Mucosa of stomach (tissue), 1 donor: ENCODE data around the gene MYMX.
"Not testable (repeated sequence)": the region's sequence is repeated elsewhere in the genome, so short reads cannot be mapped to it uniquely, and the experiment has no call there.

Experiments
- H3K27me3 ChIP-seq: one replicate; pipeline ENCODE4 v1.7.0; 2013; ENCODE audit warnings: mild to moderate bottlenecking, low read length; ENCODE audit not compliant: control insufficient read depth, insufficient read depth
- H3K36me3 ChIP-seq: one replicate; pipeline ENCODE4 v1.7.0; 2013; ENCODE audit warnings: low read length; ENCODE audit not compliant: control insufficient read depth, insufficient read depth
- H3K4me1 ChIP-seq: one replicate; pipeline ENCODE4 v1.7.0; 2013; ENCODE audit warnings: mild to moderate bottlenecking, low read length; ENCODE audit not compliant: control insufficient read depth, insufficient read depth
- H3K4me3 ChIP-seq: one replicate; pipeline ENCODE4 v1.7.0; 2013; ENCODE audit warnings: low read length
- H3K9ac ChIP-seq: one replicate; pipeline ENCODE4 v1.7.0; 2013; ENCODE audit warnings: mild to moderate bottlenecking, low read length, moderate library complexity
- H3K9me3 ChIP-seq: one replicate; pipeline ENCODE4 v1.7.0; 2013; ENCODE audit warnings: mild to moderate bottlenecking, low read length, moderate library complexity; ENCODE audit not compliant: control insufficient read depth
- donor health status: Pancreatic carcinoma.

The MYMX gene

GRCh38 chr6:44179072-44179536, 37.6 kb upstream of the MYMX start:
- Histone ChIP-seq H3K9me3 (no peaks in the 10 kb centered on the region), H3K36me3 (no peaks in the 10 kb centered on the region), H3K9ac (no peak overlapping the region), H3K27me3 (no peaks in the 10 kb centered on the region), H3K4me3 (no peak overlapping the region), H3K4me1 (peaks cover 4% of the 10 kb centered on the region)

- H3K9me3 ChIP-seq: no peaks in the 10 kb centered on the region
- no peaks in the 10 kb centered on the region for H3K27me3 ChIP-seq
- no peak overlapping the region for H3K4me3 ChIP-seq
- peaks cover 9% of the 10 kb centered on the region for H3K4me1 ChIP-seq
- no peaks in the 10 kb centered on the region for H3K36me3 ChIP-seq
- H3K9ac ChIP-seq: no peak overlapping the region
Measured at GRCh38 chr6:44179648-44180047, 37.1 kb upstream of the MYMX start.

GRCh38 chr6:44180406-44180805, 36.3 kb upstream of the MYMX start:
- Histone ChIP-seq H3K27me3 (no peaks in the 10 kb centered on the region), H3K36me3 (no peaks in the 10 kb centered on the region), H3K9me3 (no peaks in the 10 kb centered on the region), H3K4me1 (peaks cover 15% of the 10 kb centered on the region), H3K4me3 (no peak overlapping the region), H3K9ac (no peak overlapping the region)

- Histone ChIP-seq H3K4me1 (peaks cover 20% of the 10 kb centered on the region), H3K36me3 (no peaks in the 10 kb centered on the region), H3K9me3 (no peaks in the 10 kb centered on the region), H3K9ac (no peak overlapping the region), H3K27me3 (no peaks in the 10 kb centered on the region), H3K4me3 (no peak overlapping the region)
Measured at GRCh38 chr6:44180886-44181285, 35.8 kb upstream of the MYMX start.

- not testable (repeated sequence) for H3K4me3 ChIP-seq, H3K9me3 ChIP-seq, H3K9ac ChIP-seq, H3K27me3 ChIP-seq, H3K36me3 ChIP-seq
- peaks cover 24% of the 10 kb centered on the region for H3K4me1 ChIP-seq
Measured at GRCh38 chr6:44181784-44182183, 34.9 kb upstream of the MYMX start.

- H3K9ac ChIP-seq: no peak overlapping the region
- H3K36me3 ChIP-seq: no peaks in the 10 kb centered on the region
- H3K27me3 ChIP-seq: no peaks in the 10 kb centered on the region
- H3K4me1 ChIP-seq: peaks cover 24% of the 10 kb centered on the region
- no peak overlapping the region for H3K4me3 ChIP-seq
- no peaks in the 10 kb centered on the region for H3K9me3 ChIP-seq
Measured at GRCh38 chr6:44182911-44183390, 33.8 kb upstream of the MYMX start.

- H3K36me3 ChIP-seq: no peaks in the 10 kb centered on the region
- H3K9ac ChIP-seq: no peak overlapping the region
- H3K9me3 ChIP-seq: no peaks in the 10 kb centered on the region
- no peak overlapping the region for H3K4me3 ChIP-seq
- H3K27me3 ChIP-seq: no peaks in the 10 kb centered on the region
- H3K4me1 ChIP-seq: peaks cover 24% of the 10 kb centered on the region
Measured at GRCh38 chr6:44183783-44184182, 32.9 kb upstream of the MYMX start.

- not testable (repeated sequence) for H3K36me3 ChIP-seq, H3K9ac ChIP-seq, H3K9me3 ChIP-seq, H3K4me3 ChIP-seq, H3K27me3 ChIP-seq
- peaks cover 24% of the 10 kb centered on the region for H3K4me1 ChIP-seq
Measured at GRCh38 chr6:44185356-44185755, 31.4 kb upstream of the MYMX start.

- no peak overlapping the region for H3K4me3 ChIP-seq
- H3K9ac ChIP-seq: no peak overlapping the region
- H3K36me3 ChIP-seq: no peaks in the 10 kb centered on the region
- peaks cover 24% of the 10 kb centered on the region for H3K4me1 ChIP-seq
- no peaks in the 10 kb centered on the region for H3K9me3 ChIP-seq
- H3K27me3 ChIP-seq: no peaks in the 10 kb centered on the region
Measured at GRCh38 chr6:44185953-44186634, 30.6 kb upstream of the MYMX start.

GRCh38 chr6:44186635-44187025, 30.1 kb upstream of the MYMX start:
- Histone ChIP-seq H3K4me3 (no peak overlapping the region), H3K27me3 (no peaks in the 10 kb centered on the region), H3K9me3 (no peaks in the 10 kb centered on the region), H3K36me3 (no peaks in the 10 kb centered on the region), H3K4me1 (peaks cover 24% of the 10 kb centered on the region), H3K9ac (no peak overlapping the region)

- no peaks in the 10 kb centered on the region for H3K9me3 ChIP-seq
- H3K4me1 ChIP-seq: peaks cover 36% of the 10 kb centered on the region
- H3K9ac ChIP-seq: no peak overlapping the region
- H3K4me3 ChIP-seq: no peak overlapping the region
- H3K27me3 ChIP-seq: no peaks in the 10 kb centered on the region
- no peaks in the 10 kb centered on the region for H3K36me3 ChIP-seq
Measured at GRCh38 chr6:44188819-44189218, 27.9 kb upstream of the MYMX start.

- Histone ChIP-seq H3K36me3 (no peaks in the 10 kb centered on the region), H3K9me3 (no peaks in the 10 kb centered on the region), H3K4me1 (peaks cover 32% of the 10 kb centered on the region), H3K4me3 (no peak overlapping the region), H3K9ac (no peak overlapping the region), H3K27me3 (no peaks in the 10 kb centered on the region)
Measured at GRCh38 chr6:44189257-44189656, 27.5 kb upstream of the MYMX start.

GRCh38 chr6:44190715-44191114, 26.0 kb upstream of the MYMX start:
- H3K4me3 ChIP-seq: no peak overlapping the region

More at GRCh38 chr6:44190715-44191114, 26.0 kb upstream of the MYMX start:
- H3K27me3 ChIP-seq: no peaks in the 10 kb centered on the region
- H3K4me1 ChIP-seq: peaks cover 19% of the 10 kb centered on the region
- H3K9me3 ChIP-seq: no peaks in the 10 kb centered on the region
- no peaks in the 10 kb centered on the region for H3K36me3 ChIP-seq
- H3K9ac ChIP-seq: no peak overlapping the region
